ENCODE data around the gene MEAK7.
"Not testable (repeated sequence)": the region's sequence is repeated elsewhere in the genome, so short reads cannot be mapped to it uniquely, and the experiment has no call there.

MEAK7 gene

GRCh38 chr16:84532855-84533486 lies 28.5 kb upstream of the MEAK7 start:
- no peak for DNase-seq (ENCODE audit: low spot score)

GRCh38 chr16:84532291-84532724 lies 27.8 kb upstream of the MEAK7 start:
- no peak for DNase-seq (ENCODE audit: low spot score)

GRCh38 chr16:84531671-84532111 lies 27.2 kb upstream of the MEAK7 start:
- no peak for DNase-seq (ENCODE audit: low spot score)

GRCh38 chr16:84530590-84530989 lies 26.1 kb upstream of the MEAK7 start:
- no peak for DNase-seq (ENCODE audit: low spot score)

- DNase-seq (ENCODE audit: low spot score), result no peak
These were observed 25.1 kb upstream of the MEAK7 start for GRCh38 chr16:84529607-84530006.

GRCh38 chr16:84528322-84528721 lies 23.9 kb upstream of the MEAK7 start:
- DNase-seq (ENCODE audit: low spot score), result no peak

- no peak for DNase-seq (ENCODE audit: low spot score)
These were observed 23.2 kb upstream of the MEAK7 start for GRCh38 chr16:84527532-84528269.

GRCh38 chr16:84526794-84527531 lies 22.5 kb upstream of the MEAK7 start:
- no peak for DNase-seq (ENCODE audit: low spot score)

- not testable (repeated sequence) for DNase-seq (ENCODE audit: low spot score)
These were observed 20.6 kb upstream of the MEAK7 start for GRCh38 chr16:84524941-84525581.

GRCh38 chr16:84524346-84524920 lies 20.0 kb upstream of the MEAK7 start:
- DNase-seq (ENCODE audit: low spot score), result no peak

GRCh38 chr16:84521497-84521770 lies 17.0 kb upstream of the MEAK7 start:
- no peak for DNase-seq (ENCODE audit: low spot score)

- DNase-seq (ENCODE audit: low spot score), result no peak
These were observed 16.5 kb upstream of the MEAK7 start for GRCh38 chr16:84520725-84521496.

- no peak for DNase-seq (ENCODE audit: low spot score)
These were observed 15.4 kb upstream of the MEAK7 start for GRCh38 chr16:84519855-84520254.

- no peak for DNase-seq (ENCODE audit: low spot score)
These were observed 14.4 kb upstream of the MEAK7 start for GRCh38 chr16:84518804-84519341.

GRCh38 chr16:84518220-84518619 lies 13.8 kb upstream of the MEAK7 start:
- DNase-seq (ENCODE audit: low spot score), result not testable (repeated sequence)

- no peak for DNase-seq (ENCODE audit: low spot score)
These were observed 12.9 kb upstream of the MEAK7 start for GRCh38 chr16:84517366-84517765.

- DNase-seq (ENCODE audit: low spot score), result no peak
These were observed 10.7 kb upstream of the MEAK7 start for GRCh38 chr16:84514874-84515835.

- no peak for DNase-seq (ENCODE audit: low spot score)
These were observed 9.9 kb upstream of the MEAK7 start for GRCh38 chr16:84514295-84514873.

- DNase-seq (ENCODE audit: low spot score), result no peak
These were observed 9.2 kb upstream of the MEAK7 start for GRCh38 chr16:84513666-84514065.

- DNase-seq (ENCODE audit: low spot score), result no peak
These were observed 8.7 kb upstream of the MEAK7 start for GRCh38 chr16:84513123-84513522.
